HFFc6 (cell line): Measurements from ENCODE around the gene OR1K1. TPM values are rescaled to one million over a fixed set of nuclear protein-coding genes. Genes with fewer than 3 reads are reported as not detected.

Source experiments
- DNase-seq: peaks from one replicate; pipeline ENCODE4 v3.0.0-alpha.2; 2018
- H3K27ac Mint-ChIP-seq: 2 replicates; pipeline ENCODE4 v1.8.0; 2020; ENCODE audit warnings: mild to moderate bottlenecking, mixed read lengths
- H3K27me3 Mint-ChIP-seq: 2 replicates; pipeline ENCODE4 v1.8.0; 2021; ENCODE audit warnings: mild to moderate bottlenecking, moderate library complexity, mixed read lengths; ENCODE audit not compliant: insufficient read depth
- H3K36me3 Mint-ChIP-seq: 2 replicates; pipeline ENCODE4 v1.8.0; 2021; ENCODE audit warnings: low read depth, mixed read lengths
- H3K4me1 Mint-ChIP-seq: 2 replicates; pipeline ENCODE4 v1.8.0; 2020; ENCODE audit warnings: low read depth, mixed read lengths
- H3K4me3 Mint-ChIP-seq: 2 replicates; pipeline ENCODE4 v1.8.0; 2020; ENCODE audit warnings: mild to moderate bottlenecking, moderate library complexity, mixed read lengths
- H3K9me3 Mint-ChIP-seq: 2 replicates; pipeline ENCODE4 v1.8.0; 2020; ENCODE audit warnings: mild to moderate bottlenecking, mixed read lengths
- CTCF ChIP-seq: fragments of 200-600 bp; sonication (generic); IDR thresholded peaks from 2 replicates; pipeline ENCODE4 v1.5.0; 2021; ENCODE audit warnings: antibody characterized with exemption, mild to moderate bottlenecking
- total RNA-seq, 6 experiments: library from RNA; stranded (reverse); fragmentation: NEBNext Ultra II Directional; extraction: Animal tissue kit (Norgen Biotek cat#: 25700); gene quantifications; 2 replicates in 1 of 6; 3 replicates in 5 of 6; pipeline ENCODE4 v1.2.3, GENCODE V29; 2021

Gene OR1K1
- total RNA-seq, 6 experiments from 2014 or later, result not detected

GRCh38 chr9:122788831-122789230 is 11.1 kb upstream of the OR1K1 start, which contains the start of gene OR5C1:
Gene OR5C1, plus strand, starts transcription at chr9:122788933. Its CDS starts 0 bp downstream, at chr9:122788933.
- Mint-ChIP-seq H3K4me3 (no peak within 1 kb of the TSS), H3K36me3 (no peaks in the 10 kb centered on the region), H3K4me1 (no peaks in the 10 kb centered on the region), H3K27me3 (peaks cover 20% of the 10 kb centered on the region), H3K27ac (no peak within 1 kb of the TSS), H3K9me3 (no peaks in the 10 kb centered on the region)
- DNase-seq, result no peak
- no peak for TF ChIP-seq CTCF

- no peaks in the 10 kb centered on the region for H3K4me1 Mint-ChIP-seq
- H3K9me3 Mint-ChIP-seq, result no peaks in the 10 kb centered on the region
- no peak for TF ChIP-seq CTCF
- no peak overlapping the region for H3K27ac Mint-ChIP-seq
- H3K4me3 Mint-ChIP-seq, result no peak overlapping the region
- H3K27me3 Mint-ChIP-seq, result peaks cover 21% of the 10 kb centered on the region
- DNase-seq, result no peak
- H3K36me3 Mint-ChIP-seq, result no peaks in the 10 kb centered on the region
These were observed 10.5 kb upstream of the OR1K1 start for GRCh38 chr9:122789256-122790046.

- Mint-ChIP-seq H3K4me1 (no peaks in the 10 kb centered on the region), H3K36me3 (no peaks in the 10 kb centered on the region), H3K4me3 (no peak overlapping the region), H3K27me3 (peaks cover 19% of the 10 kb centered on the region), H3K9me3 (no peaks in the 10 kb centered on the region), H3K27ac (no peak overlapping the region)
- DNase-seq, result no peak
- TF ChIP-seq CTCF, result no peak
These were observed 7.9 kb upstream of the OR1K1 start for GRCh38 chr9:122791872-122792669.

GRCh38 chr9:122797316-122798063 is 2.4 kb upstream of the OR1K1 start:
- peaks cover 9% of the 10 kb centered on the region; the same call in 1 of the 2 replicates for H3K27me3 Mint-ChIP-seq
- TF ChIP-seq CTCF, result no peak
- no peak overlapping the region for H3K27ac Mint-ChIP-seq
- no peaks in the 10 kb centered on the region; the same call in 1 of the 2 replicates for H3K4me1 Mint-ChIP-seq
- no peaks in the 10 kb centered on the region for H3K9me3 Mint-ChIP-seq
- H3K36me3 Mint-ChIP-seq, result no peaks in the 10 kb centered on the region
- no peak for DNase-seq
- H3K4me3 Mint-ChIP-seq, result no peak overlapping the region

GRCh38 chr9:122806661-122807060 is 6.7 kb downstream of the OR1K1 start:
- H3K4me3 Mint-ChIP-seq, result no peak overlapping the region
- TF ChIP-seq CTCF, result no peak
- H3K4me1 Mint-ChIP-seq, result no peaks in the 10 kb centered on the region
- DNase-seq, result no peak
- peaks cover 14% of the 10 kb centered on the region for H3K9me3 Mint-ChIP-seq
- H3K27me3 Mint-ChIP-seq, result peaks cover 5% of the 10 kb centered on the region
- H3K27ac Mint-ChIP-seq, result no peak overlapping the region
- H3K36me3 Mint-ChIP-seq, result peaks cover 6% of the 10 kb centered on the region
